HG03342 (cell line): ENCODE results near the gene TRPM8.
A peak's percentile ranks its signal among the peaks of the same experiment; 100 is the strongest.
"Not testable (repeated sequence)": the region's sequence is repeated elsewhere in the genome, so short reads cannot be mapped to it uniquely, and the experiment has no call there.

Experiments used
- ATAC-seq: cut with Tn5 transposase; IDR thresholded peaks from one replicate; pipeline ENCODE4 v1.9.1; 2021; ENCODE audit warnings: mild to moderate bottlenecking, moderate library complexity; ENCODE audit not compliant: unreplicated experiment

TRPM8 gene

GRCh38 chr2:233917116-233917515 is at the start of gene TRPM8:
Gene TRPM8, plus strand, starts transcription at chr2:233917373. Its CDS starts 9,165 bp downstream, at chr2:233926538.
- no peak for ATAC-seq

- ATAC-seq, result peak; percentile 88
Observed at GRCh38 chr2:233867993-233868532, 49.1 kb upstream of the TRPM8 start, which contains the start of gene MSL3B. Gene MSL3B, minus strand, starts transcription at chr2:233868386.

GRCh38 chr2:233871432-233871831 is 45.7 kb upstream of the TRPM8 start:
- no peak for ATAC-seq

GRCh38 chr2:233872125-233872524 is 45.0 kb upstream of the TRPM8 start:
- ATAC-seq, result not testable (repeated sequence)

GRCh38 chr2:233882353-233882752 is 34.8 kb upstream of the TRPM8 start:
- ATAC-seq, result no peak

- ATAC-seq, result no peak
Observed at GRCh38 chr2:233892793-233893192, 24.4 kb upstream of the TRPM8 start.

GRCh38 chr2:233896253-233896652 is 20.9 kb upstream of the TRPM8 start:
- not testable (repeated sequence) for ATAC-seq

GRCh38 chr2:233901367-233901766 is 15.8 kb upstream of the TRPM8 start:
- ATAC-seq, result no peak

- no peak for ATAC-seq
Observed at GRCh38 chr2:233901884-233902283, 15.3 kb upstream of the TRPM8 start.

GRCh38 chr2:233905945-233906344 is 11.2 kb upstream of the TRPM8 start:
- ATAC-seq, result no peak

GRCh38 chr2:233907627-233908026 is 9.5 kb upstream of the TRPM8 start:
- no peak for ATAC-seq

- no peak for ATAC-seq
Observed at GRCh38 chr2:233912691-233913423, 4.3 kb upstream of the TRPM8 start.

GRCh38 chr2:233915128-233915527 is 2.0 kb upstream of the TRPM8 start:
- ATAC-seq, result no peak

- ATAC-seq, result no peak
Observed at GRCh38 chr2:233919319-233919718, 2.1 kb downstream of the TRPM8 start.

GRCh38 chr2:233919938-233920337 is 2.8 kb downstream of the TRPM8 start:
- no peak for ATAC-seq

GRCh38 chr2:233922471-233922870 is 5.3 kb downstream of the TRPM8 start:
- no peak for ATAC-seq

GRCh38 chr2:233925402-233925801 is 8.2 kb downstream of the TRPM8 start:
- ATAC-seq, result no peak

GRCh38 chr2:233926806-233927205 is 9.6 kb downstream of the TRPM8 start:
- no peak for ATAC-seq

GRCh38 chr2:233928594-233929351 is 11.6 kb downstream of the TRPM8 start:
- ATAC-seq, result no peak

GRCh38 chr2:233929352-233930022 is 12.3 kb downstream of the TRPM8 start:
- no peak for ATAC-seq

GRCh38 chr2:233934524-233934923 is 17.4 kb downstream of the TRPM8 start:
- ATAC-seq, result no peak
